HFFc6 (cell line): ENCODE measurements around the gene PYGL. TPM values are rescaled to one million over a fixed set of nuclear protein-coding genes. Genes with fewer than 3 reads are reported as not detected.
"Not testable (repeated sequence)": the region's sequence is repeated elsewhere in the genome, so short reads cannot be mapped to it uniquely, and the experiment has no call there.

Experiments
- DNase-seq: peaks from one replicate; pipeline ENCODE4 v3.0.0-alpha.2; 2018
- H3K27ac Mint-ChIP-seq: 2 replicates; pipeline ENCODE4 v1.8.0; 2020; ENCODE audit warnings: mild to moderate bottlenecking, mixed read lengths
- H3K27me3 Mint-ChIP-seq: 2 replicates; pipeline ENCODE4 v1.8.0; 2021; ENCODE audit warnings: mild to moderate bottlenecking, moderate library complexity, mixed read lengths; ENCODE audit not compliant: insufficient read depth
- H3K36me3 Mint-ChIP-seq: 2 replicates; pipeline ENCODE4 v1.8.0; 2021; ENCODE audit warnings: low read depth, mixed read lengths
- H3K4me1 Mint-ChIP-seq: 2 replicates; pipeline ENCODE4 v1.8.0; 2020; ENCODE audit warnings: low read depth, mixed read lengths
- H3K4me3 Mint-ChIP-seq: 2 replicates; pipeline ENCODE4 v1.8.0; 2020; ENCODE audit warnings: mild to moderate bottlenecking, moderate library complexity, mixed read lengths
- H3K9me3 Mint-ChIP-seq: 2 replicates; pipeline ENCODE4 v1.8.0; 2020; ENCODE audit warnings: mild to moderate bottlenecking, mixed read lengths
- CTCF ChIP-seq: fragments of 200-600 bp; sonication (generic); IDR thresholded peaks from 2 replicates; pipeline ENCODE4 v1.5.0; 2021; ENCODE audit warnings: antibody characterized with exemption, mild to moderate bottlenecking
- total RNA-seq, 6 experiments: library from RNA; stranded (reverse); fragmentation: NEBNext Ultra II Directional; extraction: Animal tissue kit (Norgen Biotek cat#: 25700); gene quantifications; 2 replicates in 1 of 6; 3 replicates in 5 of 6; pipeline ENCODE4 v1.2.3, GENCODE V29; 2021

Gene PYGL
- total RNA-seq, 6 experiments from 2014 or later: 28.8 to 41.8 (median 30.6) TPM

- Mint-ChIP-seq H3K36me3 (no peaks in the 10 kb centered on the region), H3K27ac (no peak overlapping the region), H3K4me3 (no peak overlapping the region), H3K9me3 (no peaks in the 10 kb centered on the region), H3K27me3 (peaks cover 4% of the 10 kb centered on the region; the same call in 1 of the 2 replicates), H3K4me1 (peaks cover 57% of the 10 kb centered on the region)
- TF ChIP-seq CTCF: no peak
- no peak for DNase-seq
These were observed 19.6 kb upstream of the PYGL start for GRCh38 chr14:50963919-50964318.

DNA sequence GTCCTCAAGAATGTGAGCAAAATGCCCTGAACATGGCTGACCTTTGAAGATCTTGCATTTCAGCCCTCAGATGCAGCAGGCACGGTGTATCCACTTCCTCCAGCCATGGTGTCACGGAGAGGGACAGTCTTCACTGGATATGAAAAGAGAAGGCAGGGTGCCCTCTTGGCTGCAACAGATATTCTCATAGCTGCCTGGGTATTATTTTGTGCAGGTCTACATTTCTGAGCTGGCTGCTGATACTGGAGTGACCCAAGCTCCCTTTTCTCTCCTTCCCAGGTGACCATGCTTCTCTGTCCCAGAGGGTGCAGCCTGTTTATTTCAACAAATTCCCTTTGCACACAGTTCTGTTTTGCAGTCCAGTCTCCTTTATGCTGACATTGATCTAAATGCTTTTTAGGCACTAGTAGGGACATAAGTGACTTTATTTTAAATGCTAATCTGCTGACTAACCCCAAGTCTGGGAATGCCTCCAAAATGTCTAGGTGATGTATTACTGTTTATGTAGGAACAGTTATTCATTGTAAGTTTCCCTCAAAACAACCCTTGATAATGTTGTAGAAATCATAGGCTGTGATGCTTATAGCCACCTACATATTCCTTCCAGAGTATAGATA lies 17.4 kb upstream of the PYGL start:
- Mint-ChIP-seq H3K36me3 (no peaks in the 10 kb centered on the region), H3K9me3 (no peaks in the 10 kb centered on the region), H3K4me1 (peaks cover 57% of the 10 kb centered on the region), H3K27me3 (peaks cover 2% of the 10 kb centered on the region; the same call in 1 of the 2 replicates), H3K27ac (peak overlapping the region; percentile 46), H3K4me3 (peak overlapping the region; percentile 38)
- no peak for TF ChIP-seq CTCF
- DNase-seq: peak; percentile 94

- Mint-ChIP-seq H3K27me3 (no peaks in the 10 kb centered on the region), H3K27ac (no peak overlapping the region), H3K4me1 (peaks cover 45% of the 10 kb centered on the region), H3K9me3 (no peaks in the 10 kb centered on the region), H3K4me3 (no peak overlapping the region), H3K36me3 (no peaks in the 10 kb centered on the region)
- DNase-seq: no peak
- TF ChIP-seq CTCF: no peak
These were observed 13.0 kb upstream of the PYGL start for GRCh38 chr14:50957296-50957695.

DNA sequence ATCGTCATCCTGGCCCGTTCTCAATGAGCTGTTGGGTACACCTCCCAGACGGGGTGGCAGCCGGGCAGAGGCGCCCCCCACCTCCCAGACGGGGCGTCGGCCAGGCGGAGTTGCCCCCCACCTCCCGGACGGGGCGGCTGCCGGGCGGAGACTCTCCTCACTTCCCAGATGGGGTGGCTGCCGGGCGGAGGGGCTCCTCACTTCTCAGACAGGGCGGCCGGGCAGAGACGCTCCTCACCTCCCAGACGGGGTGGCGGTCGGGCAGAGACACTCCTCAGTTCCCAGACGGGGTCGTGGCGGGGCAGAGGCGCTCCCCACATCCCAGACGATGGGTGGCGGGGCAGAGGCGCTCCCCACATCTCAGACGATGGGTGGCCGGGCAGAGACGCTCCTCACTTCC lies 12.1 kb upstream of the PYGL start:
- H3K9me3 Mint-ChIP-seq, H3K4me3 Mint-ChIP-seq, DNase-seq, H3K36me3 Mint-ChIP-seq, H3K27ac Mint-ChIP-seq, H3K27me3 Mint-ChIP-seq: not testable (repeated sequence)
- peaks cover 36% of the 10 kb centered on the region for H3K4me1 Mint-ChIP-seq

- Mint-ChIP-seq H3K27ac (peak overlapping the region; percentile 99), H3K27me3 (no peaks in the 10 kb centered on the region), H3K9me3 (no peaks in the 10 kb centered on the region), H3K36me3 (no peaks in the 10 kb centered on the region), H3K4me1 (peaks cover 27% of the 10 kb centered on the region), H3K4me3 (peak overlapping the region; percentile 81)
- TF ChIP-seq CTCF: peak; percentile 74
- peak; percentile 98 for DNase-seq
These were observed 11.2 kb upstream of the PYGL start for GRCh38 chr14:50955373-50956043.

GRCh38 chr14:50954811-50955372 lies 10.6 kb upstream of the PYGL start:
- DNase-seq: peak; percentile 69
- Mint-ChIP-seq H3K9me3 (no peaks in the 10 kb centered on the region), H3K4me1 (peaks cover 23% of the 10 kb centered on the region), H3K27ac (peak overlapping the region; percentile 99), H3K36me3 (no peaks in the 10 kb centered on the region), H3K4me3 (peak overlapping the region; percentile 81), H3K27me3 (no peaks in the 10 kb centered on the region)
- TF ChIP-seq CTCF: peak; percentile 78
